HCT116 (cell line): Measurements from ENCODE around the gene ACP2.

ENCODE experiments used
- EZH2 ChIP-seq: fragments of 200-600 bp; sonication (generic); IDR thresholded peaks from 2 replicates; pipeline ENCODE4 v1.6.1; 2017; ENCODE audit warnings: antibody characterized with exemption, mixed run types
- TF ChIP-seq, protein P1 (sequence below), 3 experiments: fragments of 200-600 bp in 1 of 3; sonication (generic) in 1 of 3; IDR thresholded peaks in 2 of 3; conservative IDR thresholded peaks in 1 of 3; 2 replicates each; pipeline ENCODE4 v1.5.1; 2012 to 2017; ENCODE audit warnings: low read depth in 2 of 3, low read length in 2 of 3, antibody characterized with exemption in 1 of 3, borderline replicate concordance in 1 of 3, control low read depth in 1 of 3, mild to moderate bottlenecking in 1 of 3, mixed read lengths in 1 of 3, mixed run types in 1 of 3, moderate library complexity in 1 of 3; ENCODE audit not compliant: insufficient read depth in 1 of 3

DNA sequence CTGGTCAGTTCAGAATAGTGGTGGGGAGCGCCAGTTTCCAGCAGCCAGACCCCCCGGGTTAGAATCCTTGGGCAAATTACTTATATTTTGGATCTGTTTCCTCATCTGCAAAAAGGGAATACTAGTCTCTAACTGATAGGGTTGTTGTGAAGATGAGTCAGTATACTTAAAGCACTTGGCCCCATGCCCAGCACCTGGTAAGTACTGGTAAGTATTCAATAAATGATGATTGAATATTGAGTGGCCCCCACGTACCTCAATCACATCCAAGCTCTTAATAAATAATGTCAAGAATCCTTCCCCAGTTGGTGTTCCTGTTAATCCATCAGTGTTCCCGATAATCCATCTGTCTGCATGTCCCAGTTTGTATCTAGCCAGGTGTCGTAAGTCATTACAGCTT, 12.1 kb downstream of the ACP2 start:
- no peak for TF ChIP-seq EZH2
- TF ChIP-seq, protein P1, sequence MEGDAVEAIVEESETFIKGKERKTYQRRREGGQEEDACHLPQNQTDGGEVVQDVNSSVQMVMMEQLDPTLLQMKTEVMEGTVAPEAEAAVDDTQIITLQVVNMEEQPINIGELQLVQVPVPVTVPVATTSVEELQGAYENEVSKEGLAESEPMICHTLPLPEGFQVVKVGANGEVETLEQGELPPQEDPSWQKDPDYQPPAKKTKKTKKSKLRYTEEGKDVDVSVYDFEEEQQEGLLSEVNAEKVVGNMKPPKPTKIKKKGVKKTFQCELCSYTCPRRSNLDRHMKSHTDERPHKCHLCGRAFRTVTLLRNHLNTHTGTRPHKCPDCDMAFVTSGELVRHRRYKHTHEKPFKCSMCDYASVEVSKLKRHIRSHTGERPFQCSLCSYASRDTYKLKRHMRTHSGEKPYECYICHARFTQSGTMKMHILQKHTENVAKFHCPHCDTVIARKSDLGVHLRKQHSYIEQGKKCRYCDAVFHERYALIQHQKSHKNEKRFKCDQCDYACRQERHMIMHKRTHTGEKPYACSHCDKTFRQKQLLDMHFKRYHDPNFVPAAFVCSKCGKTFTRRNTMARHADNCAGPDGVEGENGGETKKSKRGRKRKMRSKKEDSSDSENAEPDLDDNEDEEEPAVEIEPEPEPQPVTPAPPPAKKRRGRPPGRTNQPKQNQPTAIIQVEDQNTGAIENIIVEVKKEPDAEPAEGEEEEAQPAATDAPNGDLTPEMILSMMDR (IDR thresholded peaks at IDR 0.05 in 2 of 3, conservative IDR thresholded peaks at IDR 0.05 in 1 of 3; ENCODE audit: borderline replicate concordance in 1 of 3, insufficient read depth in 1 of 3, low read depth in 2 of 3, low read length in 2 of 3) = no peak
